HEK293T (cell line): ENCODE data around the gene USP5.

Experiments used
- BHLHE40 ChIP-seq: fragments of 450-650 bp; IDR thresholded peaks from 2 replicates; pipeline ENCODE4 v1.6.1; 2016; ENCODE audit warnings: mild to moderate bottlenecking, moderate library complexity, borderline replicate concordance
- FOXM1 ChIP-seq: fragments of 450-650 bp; IDR thresholded peaks from 2 replicates; pipeline ENCODE4 v1.6.1; 2017; ENCODE audit warnings: mild to moderate bottlenecking, borderline replicate concordance
- LEF1 ChIP-seq: fragments of 450-650 bp; IDR thresholded peaks from 2 replicates; pipeline ENCODE4 v1.6.1; 2017; ENCODE audit warnings: mild to moderate bottlenecking, borderline replicate concordance
- PKNOX1 ChIP-seq: fragments of 450-650 bp; IDR thresholded peaks from 2 replicates; pipeline ENCODE4 v1.6.1; 2016
- SP1 ChIP-seq: fragments of 450-650 bp; IDR thresholded peaks from 2 replicates; pipeline ENCODE4 v1.6.1; 2017

DNA sequence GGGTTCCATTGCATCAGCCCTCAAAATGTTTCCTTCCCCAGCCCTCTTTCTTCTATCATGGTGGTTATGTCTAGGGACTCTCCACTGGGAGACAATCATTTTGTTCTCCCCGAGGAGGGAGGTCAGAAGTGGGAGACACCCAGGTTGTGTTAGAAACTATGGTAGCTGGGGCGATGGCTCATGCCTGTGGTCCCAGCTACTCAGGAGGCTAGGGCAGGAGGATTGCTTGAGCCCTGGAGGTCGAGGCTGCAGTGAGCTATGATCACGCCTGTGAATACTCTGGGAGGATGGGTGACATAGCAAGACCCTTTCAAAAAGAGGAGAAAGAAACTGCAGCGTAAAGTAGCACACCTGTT lies 39.7 kb downstream of the USP5 start:
- TF ChIP-seq FOXM1 (no peak), LEF1 (no peak), BHLHE40 (no peak), PKNOX1 (no peak), SP1 (no peak)
